Measurements from ENCODE around the gene NVL.

DNA sequence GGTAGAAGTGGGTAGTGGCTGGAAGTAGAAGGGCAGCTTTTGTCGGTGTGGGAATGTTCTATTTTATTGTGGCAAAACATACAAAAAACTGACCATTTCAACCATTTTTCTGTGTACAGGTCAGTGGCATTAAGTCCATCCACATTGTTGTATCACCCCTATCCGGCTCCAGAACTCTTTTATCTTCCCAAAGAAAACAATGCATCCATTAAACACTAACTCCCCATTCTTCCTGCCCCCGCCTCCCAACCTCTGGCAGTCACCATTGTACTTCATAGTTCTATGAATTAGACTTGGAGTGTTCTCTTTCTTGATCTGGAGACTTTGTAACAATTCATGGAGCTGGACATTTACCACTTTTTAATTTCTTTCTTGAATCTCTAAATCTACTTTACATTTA lies 91.2 kb downstream of the NVL start:
- TF ChIP-seq, protein P1, sequence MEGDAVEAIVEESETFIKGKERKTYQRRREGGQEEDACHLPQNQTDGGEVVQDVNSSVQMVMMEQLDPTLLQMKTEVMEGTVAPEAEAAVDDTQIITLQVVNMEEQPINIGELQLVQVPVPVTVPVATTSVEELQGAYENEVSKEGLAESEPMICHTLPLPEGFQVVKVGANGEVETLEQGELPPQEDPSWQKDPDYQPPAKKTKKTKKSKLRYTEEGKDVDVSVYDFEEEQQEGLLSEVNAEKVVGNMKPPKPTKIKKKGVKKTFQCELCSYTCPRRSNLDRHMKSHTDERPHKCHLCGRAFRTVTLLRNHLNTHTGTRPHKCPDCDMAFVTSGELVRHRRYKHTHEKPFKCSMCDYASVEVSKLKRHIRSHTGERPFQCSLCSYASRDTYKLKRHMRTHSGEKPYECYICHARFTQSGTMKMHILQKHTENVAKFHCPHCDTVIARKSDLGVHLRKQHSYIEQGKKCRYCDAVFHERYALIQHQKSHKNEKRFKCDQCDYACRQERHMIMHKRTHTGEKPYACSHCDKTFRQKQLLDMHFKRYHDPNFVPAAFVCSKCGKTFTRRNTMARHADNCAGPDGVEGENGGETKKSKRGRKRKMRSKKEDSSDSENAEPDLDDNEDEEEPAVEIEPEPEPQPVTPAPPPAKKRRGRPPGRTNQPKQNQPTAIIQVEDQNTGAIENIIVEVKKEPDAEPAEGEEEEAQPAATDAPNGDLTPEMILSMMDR (IDR thresholded peaks at IDR 0.05), result no peak
- no peak for TF ChIP-seq POLR2AphosphoS5 (IDR thresholded peaks at IDR 0.05)
